NCI-H146 (cell line): ENCODE results near the gene LRRC66.

Experiments
- DNase-seq: peaks from one replicate; lab custom pipeline; 2025; lab: John Stamatoyannopoulos, UW

Gene LRRC66

GRCh38 chr4:52019936-52020657 is at the start of gene LRRC66:
TSS of gene LRRC66 (minus strand) at chr4:52020363. CDS start at chr4:52017613, 2,750 bp downstream.
- DNase-seq = no peak

GRCh38 chr4:52069571-52069970 is 49.4 kb upstream of the LRRC66 start:
- DNase-seq = no peak

- no peak for DNase-seq
Measured at GRCh38 chr4:52059372-52059771, 39.2 kb upstream of the LRRC66 start.

- no peak for DNase-seq
Measured at GRCh38 chr4:52058275-52058674, 38.1 kb upstream of the LRRC66 start.

GRCh38 chr4:52057196-52057595 is 37.0 kb upstream of the LRRC66 start:
- DNase-seq = no peak

- DNase-seq = no peak
Measured at GRCh38 chr4:52054254-52054653, 34.1 kb upstream of the LRRC66 start.

- DNase-seq = peak; percentile 22
Measured at GRCh38 chr4:52052475-52052780, 32.3 kb upstream of the LRRC66 start.

- DNase-seq = peak; percentile 91
Measured at GRCh38 chr4:52051615-52052474, 31.7 kb upstream of the LRRC66 start.

- peak; percentile 32 for DNase-seq
Measured at GRCh38 chr4:52051213-52051614, 31.1 kb upstream of the LRRC66 start, which contains the start of gene SPATA18. TSS of gene SPATA18 (plus strand) at chr4:52051304. CDS start at chr4:52051705, 401 bp downstream.

- no peak for DNase-seq
Measured at GRCh38 chr4:52049266-52049665, 29.1 kb upstream of the LRRC66 start.

GRCh38 chr4:52045028-52045427 is 24.9 kb upstream of the LRRC66 start:
- no peak for DNase-seq

GRCh38 chr4:52038103-52038912 is 18.1 kb upstream of the LRRC66 start, which contains the start of gene SGCB:
TSS of gene SGCB (minus strand) at chr4:52038299. CDS start at chr4:52038259, 40 bp downstream.
- DNase-seq = peak; percentile 87

- DNase-seq = peak; percentile 76
Measured at GRCh38 chr4:52037689-52038102, 17.5 kb upstream of the LRRC66 start.

- no peak for DNase-seq
Measured at GRCh38 chr4:52036886-52037530, 16.8 kb upstream of the LRRC66 start.

GRCh38 chr4:52035190-52035589 is 15.0 kb upstream of the LRRC66 start:
- no peak for DNase-seq

GRCh38 chr4:52032005-52032404 is 11.8 kb upstream of the LRRC66 start:
- no peak for DNase-seq

GRCh38 chr4:52028970-52029369 is 8.8 kb upstream of the LRRC66 start:
- DNase-seq = no peak

GRCh38 chr4:52017814-52018213 is 2.3 kb downstream of the LRRC66 start:
- no peak for DNase-seq

GRCh38 chr4:52016981-52017380 is 3.2 kb downstream of the LRRC66 start:
- no peak for DNase-seq

- no peak for DNase-seq
Measured at GRCh38 chr4:52015366-52015765, 4.8 kb downstream of the LRRC66 start.

- DNase-seq = no peak
Measured at GRCh38 chr4:52014903-52015302, 5.3 kb downstream of the LRRC66 start.

- no peak for DNase-seq
Measured at GRCh38 chr4:52012651-52013050, 7.5 kb downstream of the LRRC66 start.
